ENCODE measurements around the gene LCN12.

DNA sequence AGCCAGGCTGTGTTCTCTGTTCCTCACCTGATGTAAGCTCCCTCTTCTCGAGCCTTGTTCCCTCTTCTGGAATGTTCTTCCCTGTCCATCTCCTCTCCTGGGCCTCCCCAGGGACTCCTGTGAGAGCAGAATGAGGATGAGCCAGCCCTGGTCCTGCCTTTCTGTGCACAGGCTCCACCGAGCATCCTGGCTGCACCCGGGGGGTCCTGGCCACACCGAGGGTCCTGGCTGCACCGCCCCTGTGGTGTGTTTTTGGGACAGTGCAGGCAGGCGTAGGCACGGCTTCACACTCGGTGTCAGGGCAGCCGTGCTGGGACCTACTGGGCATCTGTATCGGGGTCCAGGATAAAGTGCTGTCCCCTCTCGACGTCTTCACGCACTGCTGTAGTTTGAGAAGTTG lies 25.3 kb upstream of the LCN12 start:
- TF ChIP-seq CHD2 (IDR thresholded peaks at IDR 0.05; ENCODE audit: low read length, partially characterized antibody) (no peak), POLR2AphosphoS5 (IDR thresholded peaks at IDR 0.05; ENCODE audit: low read depth, low read length) (no peak), YY1 (IDR thresholded peaks at IDR 0.05; ENCODE audit: low read depth) (no peak), RFX5 (IDR thresholded peaks at IDR 0.05; ENCODE audit: low read length) (no peak), RAD21 (IDR thresholded peaks at IDR 0.05; ENCODE audit: low read length) (no peak)
- TF ChIP-seq, protein P1, sequence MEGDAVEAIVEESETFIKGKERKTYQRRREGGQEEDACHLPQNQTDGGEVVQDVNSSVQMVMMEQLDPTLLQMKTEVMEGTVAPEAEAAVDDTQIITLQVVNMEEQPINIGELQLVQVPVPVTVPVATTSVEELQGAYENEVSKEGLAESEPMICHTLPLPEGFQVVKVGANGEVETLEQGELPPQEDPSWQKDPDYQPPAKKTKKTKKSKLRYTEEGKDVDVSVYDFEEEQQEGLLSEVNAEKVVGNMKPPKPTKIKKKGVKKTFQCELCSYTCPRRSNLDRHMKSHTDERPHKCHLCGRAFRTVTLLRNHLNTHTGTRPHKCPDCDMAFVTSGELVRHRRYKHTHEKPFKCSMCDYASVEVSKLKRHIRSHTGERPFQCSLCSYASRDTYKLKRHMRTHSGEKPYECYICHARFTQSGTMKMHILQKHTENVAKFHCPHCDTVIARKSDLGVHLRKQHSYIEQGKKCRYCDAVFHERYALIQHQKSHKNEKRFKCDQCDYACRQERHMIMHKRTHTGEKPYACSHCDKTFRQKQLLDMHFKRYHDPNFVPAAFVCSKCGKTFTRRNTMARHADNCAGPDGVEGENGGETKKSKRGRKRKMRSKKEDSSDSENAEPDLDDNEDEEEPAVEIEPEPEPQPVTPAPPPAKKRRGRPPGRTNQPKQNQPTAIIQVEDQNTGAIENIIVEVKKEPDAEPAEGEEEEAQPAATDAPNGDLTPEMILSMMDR (IDR thresholded peaks at IDR 0.05): no peak

Data from SK-N-SH (cell line).